Astrocyte of the cerebellum (primary cell): Measurements from ENCODE around the gene OR6J1.

ENCODE experiments used
- DNase-seq: peaks from one replicate; pipeline ENCODE4 v3.0.0-alpha.2; 2011; ENCODE audit warnings: low read depth
- H3K4me3 ChIP-seq: 2 replicates; pipeline ENCODE4 v1.5.1; 2011; ENCODE audit warnings: mild to moderate bottlenecking, low read depth, low read length, moderate library complexity
- CTCF ChIP-seq: IDR thresholded peaks from 2 replicates; pipeline ENCODE4 v1.5.1; 2012; ENCODE audit warnings: low read length, low read depth, moderate library complexity, mild to moderate bottlenecking; ENCODE audit errors: missing control alignments
- in situ Hi-C: cut with HindIII; loops from 2 replicates; pipeline ENCODE4 v1.10.0; 2017; ENCODE audit warnings: low sequenced_read_pairs

The OR6J1 gene

GRCh38 chr14:22664261-22664660, 20.1 kb upstream of the OR6J1 start:
- in situ Hi-C loops: no loop called here
- DNase-seq: no peak
- no peak overlapping the region for H3K4me3 ChIP-seq
- no peak for TF ChIP-seq CTCF

- no peak for DNase-seq
- no peak overlapping the region for H3K4me3 ChIP-seq
- in situ Hi-C loops: no loop called here
- TF ChIP-seq CTCF: no peak
Observed at GRCh38 chr14:22660654-22661053, 16.5 kb upstream of the OR6J1 start.

- H3K4me3 ChIP-seq: no peak overlapping the region
- no peak for TF ChIP-seq CTCF
- DNase-seq: no peak
- in situ Hi-C loops: no loop called here
Observed at GRCh38 chr14:22658946-22659345, 14.8 kb upstream of the OR6J1 start.

- H3K4me3 ChIP-seq: no peak overlapping the region
- in situ Hi-C loops: no loop called here
- peak; percentile 26 for DNase-seq
- TF ChIP-seq CTCF: peak; percentile 50
Observed at GRCh38 chr14:22657861-22658260, 13.7 kb upstream of the OR6J1 start.

GRCh38 chr14:22656945-22657731, 13.0 kb upstream of the OR6J1 start:
- peak; percentile 88 for DNase-seq
- no peak for TF ChIP-seq CTCF
- H3K4me3 ChIP-seq: no peak overlapping the region
- in situ Hi-C loops: no loop called here

GRCh38 chr14:22656226-22656625, 12.1 kb upstream of the OR6J1 start:
- DNase-seq: no peak
- no peak overlapping the region for H3K4me3 ChIP-seq
- TF ChIP-seq CTCF: no peak
- in situ Hi-C loops: no loop called here
